Effector memory CD4-positive, alpha-beta T cell (primary cell): ENCODE measurements around the gene EEFSEC.

ENCODE experiments used
- DNase-seq, 3 donors: peaks; one replicate each; pipeline ENCODE4 v3.0.0-alpha.2; 2020
- H3K27ac ChIP-seq: 2 replicates; pipeline ENCODE4 v1.7.0; 2013; ENCODE audit warnings: mild to moderate bottlenecking, low read length, moderate library complexity; ENCODE audit not compliant: insufficient read depth, poor library complexity, severe bottlenecking
- H3K27me3 ChIP-seq: replicated peaks from 2 replicates; pipeline ENCODE4 v1.7.0; 2013; ENCODE audit warnings: mild to moderate bottlenecking, low read length; ENCODE audit not compliant: insufficient read depth, control insufficient read depth, poor library complexity, severe bottlenecking
- H3K36me3 ChIP-seq: 2 replicates; pipeline ENCODE4 v1.7.0; 2013; ENCODE audit warnings: mild to moderate bottlenecking, low read length, moderate library complexity; ENCODE audit not compliant: control insufficient read depth, insufficient read depth
- H3K4me1 ChIP-seq: 2 replicates; pipeline ENCODE4 v1.7.0; 2013; ENCODE audit warnings: low read length, mild to moderate bottlenecking; ENCODE audit not compliant: control insufficient read depth, insufficient read depth, poor library complexity, severe bottlenecking
- H3K4me3 ChIP-seq: 2 replicates; pipeline ENCODE4 v1.7.0; 2013; ENCODE audit warnings: low read length, low read depth, mild to moderate bottlenecking; ENCODE audit not compliant: insufficient read depth, poor library complexity, severe bottlenecking
- H3K9me3 ChIP-seq: 2 replicates; pipeline ENCODE4 v1.7.0; 2013; ENCODE audit warnings: mild to moderate bottlenecking, low read length, moderate library complexity; ENCODE audit not compliant: control insufficient read depth

The EEFSEC gene

GRCh38 chr3:128385080-128385832, 232.0 kb downstream of the EEFSEC start:
- Histone ChIP-seq H3K27me3 (no peaks in the 10 kb centered on the region), H3K4me1 (no peaks in the 10 kb centered on the region)
- no peak for DNase-seq

GRCh38 chr3:128388932-128389331, 235.7 kb downstream of the EEFSEC start:
- Histone ChIP-seq H3K27me3 (no peaks in the 10 kb centered on the region), H3K27ac (no peak overlapping the region), H3K9me3 (no peaks in the 10 kb centered on the region), H3K4me3 (no peak overlapping the region), H3K36me3 (no peaks in the 10 kb centered on the region), H3K4me1 (no peaks in the 10 kb centered on the region)
- DNase-seq, result no peak

More at GRCh38 chr3:128385080-128385832, 232.0 kb downstream of the EEFSEC start:
- Histone ChIP-seq H3K4me3 (no peak overlapping the region), H3K27ac (no peak overlapping the region), H3K9me3 (no peaks in the 10 kb centered on the region), H3K36me3 (no peaks in the 10 kb centered on the region)

- no peak overlapping the region for H3K4me3 ChIP-seq
- no peaks in the 10 kb centered on the region for H3K9me3 ChIP-seq
- no peak overlapping the region for H3K27ac ChIP-seq
- H3K36me3 ChIP-seq, result no peaks in the 10 kb centered on the region
- no peak for DNase-seq
- no peaks in the 10 kb centered on the region for H3K4me1 ChIP-seq
- H3K27me3 ChIP-seq, result no peaks in the 10 kb centered on the region
Observed at GRCh38 chr3:128390867-128391266, 237.6 kb downstream of the EEFSEC start.

GRCh38 chr3:128392021-128392420, 238.7 kb downstream of the EEFSEC start:
- H3K4me1 ChIP-seq, result no peaks in the 10 kb centered on the region
- no peaks in the 10 kb centered on the region for H3K27me3 ChIP-seq
- no peak for DNase-seq
- no peaks in the 10 kb centered on the region for H3K36me3 ChIP-seq
- no peaks in the 10 kb centered on the region for H3K9me3 ChIP-seq
- no peak overlapping the region for H3K4me3 ChIP-seq
- no peak overlapping the region for H3K27ac ChIP-seq

- no peaks in the 10 kb centered on the region for H3K4me1 ChIP-seq
- H3K27me3 ChIP-seq, result no peaks in the 10 kb centered on the region
- no peak overlapping the region for H3K4me3 ChIP-seq
- no peak overlapping the region for H3K27ac ChIP-seq
- no peak for DNase-seq
- H3K9me3 ChIP-seq, result no peaks in the 10 kb centered on the region
- H3K36me3 ChIP-seq, result no peaks in the 10 kb centered on the region
Observed at GRCh38 chr3:128392818-128393544, 239.7 kb downstream of the EEFSEC start.

GRCh38 chr3:128394033-128394432, 240.8 kb downstream of the EEFSEC start:
- DNase-seq, result no peak
- no peaks in the 10 kb centered on the region for H3K27me3 ChIP-seq
- H3K36me3 ChIP-seq, result no peaks in the 10 kb centered on the region
- no peak overlapping the region for H3K27ac ChIP-seq
- no peaks in the 10 kb centered on the region for H3K4me1 ChIP-seq
- H3K9me3 ChIP-seq, result no peaks in the 10 kb centered on the region
- H3K4me3 ChIP-seq, result no peak overlapping the region

- Histone ChIP-seq H3K4me1 (no peaks in the 10 kb centered on the region), H3K36me3 (no peaks in the 10 kb centered on the region), H3K27ac (no peak overlapping the region), H3K9me3 (no peaks in the 10 kb centered on the region), H3K27me3 (no peaks in the 10 kb centered on the region), H3K4me3 (no peak overlapping the region)
- DNase-seq, result no peak
Observed at GRCh38 chr3:128395046-128395445, 241.8 kb downstream of the EEFSEC start.

- Histone ChIP-seq H3K27ac (no peak overlapping the region), H3K27me3 (no peaks in the 10 kb centered on the region), H3K4me3 (no peak overlapping the region), H3K4me1 (no peaks in the 10 kb centered on the region), H3K9me3 (no peaks in the 10 kb centered on the region), H3K36me3 (no peaks in the 10 kb centered on the region)
- no peak for DNase-seq
Observed at GRCh38 chr3:128395500-128396162, 242.3 kb downstream of the EEFSEC start.

GRCh38 chr3:128397484-128397883, 244.2 kb downstream of the EEFSEC start:
- Histone ChIP-seq H3K27ac (no peak overlapping the region), H3K4me1 (no peaks in the 10 kb centered on the region), H3K9me3 (no peaks in the 10 kb centered on the region), H3K36me3 (no peaks in the 10 kb centered on the region), H3K27me3 (no peaks in the 10 kb centered on the region), H3K4me3 (no peak overlapping the region)
- no peak for DNase-seq

GRCh38 chr3:128398586-128398985, 245.3 kb downstream of the EEFSEC start:
- no peaks in the 10 kb centered on the region for H3K27me3 ChIP-seq
- H3K27ac ChIP-seq, result no peak overlapping the region
- H3K4me1 ChIP-seq, result no peaks in the 10 kb centered on the region
- no peaks in the 10 kb centered on the region for H3K9me3 ChIP-seq
- DNase-seq, result no peak
- H3K4me3 ChIP-seq, result no peak overlapping the region
- H3K36me3 ChIP-seq, result no peaks in the 10 kb centered on the region
